Endothelial cell of umbilical vein (primary cell): ENCODE measurements around the gene ALOXE3. TPM values are rescaled to one million over a fixed set of nuclear protein-coding genes. Genes with fewer than 3 reads are reported as not detected.

Experiments used
- BruUV-seq: library from RNA; stranded (reverse); fragments of 400-500 nt; replicated peaks from 2 replicates; lab custom pipeline; 2021; lab: Mats Ljungman, UMichigan
- CTCF ChIA-PET: fragments of 300-600, 350-600 bp; sonication (Branson Sonifier 250); formaldehyde crosslinking; loops from one replicate; lab custom pipeline; 2021; ENCODE audit warnings: antibody characterized with exemption, inconsistent platforms; lab: Charles Lee
- POLR2A ChIA-PET: fragments of 300-600, 350-600 bp; sonication (Branson Sonifier 250); formaldehyde crosslinking; loops from one replicate; lab custom pipeline; 2021; ENCODE audit warnings: antibody characterized with exemption, inconsistent platforms; lab: Charles Lee
- DNase-seq: peaks from one replicate; pipeline ENCODE4 v3.0.0-alpha.2; 2011; ENCODE audit warnings: low read depth, low spot score
- FAIRE-seq: peaks from 2 replicates; lab custom pipeline; 2011; peaks lifted over from hg19 to GRCh38; lab: Jason Lieb, UNC
- H2AFZ ChIP-seq: 2 replicates; pipeline ENCODE4 v1.6.0; 2012; ENCODE audit warnings: low read depth, low read length, control low read depth, inconsistent platforms
- H3K27ac ChIP-seq: 2 replicates; pipeline ENCODE4 v1.5.1; 2011; ENCODE audit warnings: low read depth, mild to moderate bottlenecking, control low read depth, low read length, moderate library complexity; ENCODE audit not compliant: insufficient read depth
- H3K27me3 ChIP-seq, 2 experiments: 2 replicates each; pipeline versions ENCODE4 v1.6.0 to v1.6.1; 2011; ENCODE audit warnings: low read length in 2 of 2, mixed read lengths in 1 of 2; ENCODE audit not compliant: control insufficient read depth in 2 of 2, insufficient read depth in 2 of 2
- H3K36me3 ChIP-seq, 2 experiments: 2 replicates in 1 of 2; 3 replicates in 1 of 2; pipeline ENCODE4 v1.5.1; 2011; ENCODE audit warnings: low read length in 2 of 2, mild to moderate bottlenecking in 1 of 2, moderate library complexity in 1 of 2; ENCODE audit not compliant: control insufficient read depth in 2 of 2, insufficient read depth in 2 of 2; ENCODE audit errors: extremely low read depth in 1 of 2
- H3K4me1 ChIP-seq: 3 replicates; pipeline ENCODE4 v1.5.1; 2011; ENCODE audit warnings: mild to moderate bottlenecking, low read length; ENCODE audit not compliant: control insufficient read depth, insufficient read depth; ENCODE audit errors: extremely low read depth
- H3K4me2 ChIP-seq: 2 replicates; pipeline ENCODE4 v1.6.1; 2011; ENCODE audit warnings: low read length, control low read depth, mixed read lengths; ENCODE audit not compliant: insufficient read depth
- H3K4me3 ChIP-seq, 3 experiments: fragments of 200-600 bp in 1 of 3; sonication (generic), shearing (Covaris generic) in 1 of 3; replicated peaks in 1 of 3; 2 replicates each; pipeline ENCODE4 v1.5.1; 2011 to 2016; ENCODE audit warnings: control low read depth in 3 of 3, low read length in 3 of 3, mild to moderate bottlenecking in 2 of 3, inconsistent platforms in 1 of 3, low read depth in 1 of 3, moderate library complexity in 1 of 3; ENCODE audit not compliant: insufficient read depth in 1 of 3
- H3K79me2 ChIP-seq: 2 replicates; pipeline ENCODE4 v1.6.0; 2012; ENCODE audit warnings: low read length, inconsistent platforms; ENCODE audit not compliant: control insufficient read depth, insufficient read depth
- H3K9ac ChIP-seq: replicated peaks from 2 replicates; pipeline ENCODE3; 2011; ENCODE audit warnings: low read length, control low read depth; ENCODE audit not compliant: insufficient read depth; ENCODE audit errors: extremely low read depth
- H3K9me1 ChIP-seq: replicated peaks from 3 replicates; pipeline ENCODE4 v1.6.0; 2011; ENCODE audit warnings: mild to moderate bottlenecking, low read length; ENCODE audit not compliant: control insufficient read depth, insufficient read depth; ENCODE audit errors: extremely low read depth
- H3K9me3 ChIP-seq: replicated peaks from 2 replicates; pipeline ENCODE4 v1.5.1; 2012; ENCODE audit warnings: low read length, inconsistent platforms; ENCODE audit not compliant: control insufficient read depth, insufficient read depth
- H4K20me1 ChIP-seq: replicated peaks from 2 replicates; pipeline ENCODE3; 2011; ENCODE audit warnings: mild to moderate bottlenecking, low read length; ENCODE audit not compliant: control insufficient read depth, insufficient read depth; ENCODE audit errors: extremely low read depth
- CTCF ChIP-seq, 2 donors: IDR thresholded peaks; 1 replicate in 1 of 2; 2 replicates in 1 of 2; pipeline ENCODE4 v1.5.1; 2011; ENCODE audit warnings: low read length in 2 of 2, mild to moderate bottlenecking in 2 of 2, moderate library complexity in 2 of 2, control low read depth in 1 of 2, inconsistent platforms in 1 of 2, low read depth in 1 of 2; ENCODE audit not compliant: insufficient read depth in 1 of 2; ENCODE audit errors: extremely low read depth in 1 of 2
- EZH2 ChIP-seq: IDR thresholded peaks from 2 replicates; pipeline ENCODE4 v1.6.1; 2012; ENCODE audit warnings: borderline replicate concordance, low read depth, mild to moderate bottlenecking, moderate library complexity, low read length, inconsistent platforms; ENCODE audit not compliant: severe bottlenecking
- FOS ChIP-seq: IDR thresholded peaks from 2 replicates; pipeline ENCODE4 v1.6.1; 2011; ENCODE audit warnings: mild to moderate bottlenecking, low read length, moderate library complexity, borderline replicate concordance; ENCODE audit not compliant: insufficient read depth
- GATA2 ChIP-seq: IDR thresholded peaks from 2 replicates; pipeline ENCODE4 v1.7.0; 2011; ENCODE audit warnings: low read depth, mild to moderate bottlenecking, moderate library complexity, mixed read lengths, low read length; ENCODE audit not compliant: insufficient read length, insufficient read depth
- JUN ChIP-seq: IDR thresholded peaks from 2 replicates; pipeline ENCODE4 v1.6.1; 2011; ENCODE audit warnings: borderline replicate concordance, low read depth; ENCODE audit not compliant: insufficient read length, insufficient read depth
- MAX ChIP-seq: IDR thresholded peaks from 2 replicates; pipeline ENCODE4 v1.6.1; 2011; ENCODE audit not compliant: insufficient read depth, insufficient read length
- POLR2A ChIP-seq: IDR thresholded peaks from 2 replicates; pipeline ENCODE4 v1.6.1; 2012; ENCODE audit warnings: low read depth, mild to moderate bottlenecking, control low read depth, low read length
- POLR2AphosphoS5 ChIP-seq: IDR thresholded peaks from 2 replicates; pipeline ENCODE4 v1.6.1; 2012; ENCODE audit warnings: low read depth, mild to moderate bottlenecking, control low read depth, low read length, moderate library complexity; ENCODE audit not compliant: insufficient read depth
- dilution Hi-C: fragments of 300-500 bp; cut with MboI; formaldehyde crosslinking; loops from one replicate; pipeline ENCODE4 v1.15.0; 2019; ENCODE audit warnings: low sequenced_read_pairs; ENCODE audit not compliant: extremely low pct_ligation_motif_present
- intact Hi-C: fragments of 100-400 bp; cut with micrococcal nuclease; formaldehyde crosslinking; loops from one replicate; pipeline ENCODE4 v1.10.0; 2022
- polyA plus RNA-seq, 4 experiments: library from polyadenylated mRNA; depleted of rRNA in 3 of 4; stranded (reverse) in 3 of 4; unstranded in 1 of 4; fragments of >200 nt; gene quantifications; 2 replicates each; pipeline versions ENCODE4 v1.2.1 to v1.2.3, GENCODE V29; 2011 to 2012; ENCODE audit warnings: missing spikeins in 1 of 4
- total RNA-seq: library from RNA; stranded (reverse); gene quantifications from 2 replicates; pipeline ENCODE4 v1.2.3, GENCODE V29; 2021

The ALOXE3 gene
- total and polyA plus RNA-seq, 2 donors (not counting 3 experiments of a cell fraction or from before 2014, with no cell fraction given) = 0.01 TPM; not detected in 1

- Histone ChIP-seq H3K9me3 (no peaks in the 10 kb centered on the region), H3K36me3 (no peaks in the 10 kb centered on the region), H3K4me2 (no peak overlapping the region), H3K9ac (no peak overlapping the region), H2AFZ (no peak overlapping the region), H3K4me1 (no peaks in the 10 kb centered on the region), H3K4me3 (no peak overlapping the region), H4K20me1 (no peaks in the 10 kb centered on the region), H3K27me3 (peaks cover 0 to 3% of the 10 kb centered on the region in 2 experiments), H3K9me1 (no peaks in the 10 kb centered on the region), H3K79me2 (no peaks in the 10 kb centered on the region), H3K27ac (no peak overlapping the region)
- DNase-seq = no peak
- POLR2A ChIA-PET = no interaction called here
- dilution Hi-C loops = no loop called here
- TF ChIP-seq CTCF (IDR thresholded peaks at IDR 0.05; ENCODE audit: extremely low read depth in 1 of 2, insufficient read depth in 1 of 2, low read depth in 1 of 2, low read length in 2 of 2) (no peak), POLR2A (no peak), MAX (no peak), POLR2AphosphoS5 (no peak), EZH2 (no peak), GATA2 (no peak), FOS (no peak), JUN (no peak)
- BruUV-seq = no TSS peak
- intact Hi-C loops = no loop called here
- CTCF ChIA-PET = interaction anchor here (1.0 to 1.6 kb wide), 2 partner anchors 12 to 58 kb away, joined by 5 to 6 read pairs; no protein-coding TSS in a partner anchor
- no peak for FAIRE-seq
These were observed 70.1 kb downstream of the ALOXE3 start for GRCh38 chr17:8048236-8048635.
